SK-N-MC (cell line): ENCODE data around the gene DNTTIP2.

Experiments used
- EZH2 ChIP-seq: fragments of 200-600 bp; sonication (generic); IDR thresholded peaks from one replicate; pipeline ENCODE4 v1.6.1; 2017; ENCODE audit warnings: antibody characterized with exemption
- POLR2AphosphoS5 ChIP-seq: IDR thresholded peaks from 2 replicates; pipeline ENCODE4 v1.6.1; 2012; ENCODE audit warnings: mild to moderate bottlenecking, low read depth, low read length, borderline replicate concordance

DNA sequence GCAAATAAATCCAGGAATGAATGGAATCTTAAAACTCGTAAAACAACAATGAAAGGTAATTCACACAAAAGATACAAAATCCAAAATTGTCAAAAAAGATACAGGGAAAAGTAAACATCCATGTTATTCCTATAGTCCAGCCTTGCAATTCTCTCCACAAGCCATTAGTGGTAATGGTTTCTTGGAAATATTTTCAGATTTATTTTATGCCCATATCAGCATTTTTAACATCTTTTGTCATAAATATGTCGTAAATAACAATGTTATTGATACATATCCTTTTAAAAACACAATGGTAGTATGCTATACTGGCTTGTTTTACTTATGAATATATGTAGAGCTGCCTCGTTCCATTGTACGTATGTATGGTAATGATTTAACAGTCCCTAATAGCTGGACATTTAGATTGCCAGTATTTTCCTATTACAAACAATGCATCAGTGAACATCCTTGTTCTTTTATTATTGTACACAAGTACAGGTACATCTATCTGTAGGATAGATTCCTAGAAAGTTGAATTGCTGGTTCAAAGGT is 30.6 kb downstream of the DNTTIP2 start:
- TF ChIP-seq POLR2AphosphoS5 (no peak), EZH2 (no peak)
